Measurements from ENCODE around the gene FAM161A.
"Not testable (repeated sequence)": the region's sequence is repeated elsewhere in the genome, so short reads cannot be mapped to it uniquely, and the experiment has no call there.

GRCh38 chr2:61879351-61879750, 25.5 kb upstream of the FAM161A start:
- TF ChIP-seq CTCF (IDR thresholded peaks at IDR 0.05; ENCODE audit: low read depth, low read length, poor library complexity, severe bottlenecking); EZH2phosphoT487 (IDR thresholded peaks at IDR 0.05; ENCODE audit: borderline replicate concordance, low read length): not testable (repeated sequence)
